Right renal pelvis (tissue), 4 donors: ENCODE data around the gene OR51G1. TPM values are rescaled to one million over a fixed set of nuclear protein-coding genes. Genes with fewer than 3 reads are reported as not detected.

ENCODE experiments used
- DNase-seq, 4 donors: peaks; one replicate each; pipeline ENCODE4 v3.0.0-alpha.2; 2013; ENCODE audit warnings: low read depth in 4 of 4, low spot score in 3 of 4, missing footprints in 1 of 4
- polyA plus RNA-seq, 4 donors: library from polyadenylated mRNA; unstranded; fragments of 120-200 nt; gene quantifications; one replicate each; pipeline ENCODE4 v1.2.1, GENCODE V29; 2013; ENCODE audit not compliant: insufficient read length in 4 of 4

The OR51G1 gene
- polyA plus RNA-seq, 4 donors = not detected

GRCh38 chr11:4881188-4881587, 43.0 kb downstream of the OR51G1 start:
- DNase-seq = no peak

Other genes with a start within 250 kb of the OR51G1 start
- under 1 TPM; 0.64 to 1.00 (median 0.72) TPM for gene OR51E2, start 226.5 kb downstream of the OR51G1 start, polyA plus RNA-seq
- gene MMP26, start 219.6 kb downstream of the OR51G1 start, polyA plus RNA-seq = under 1 TPM; 0.19 to 0.74 (median 0.25) TPM
- gene OR51F1, start 154.4 kb downstream of the OR51G1 start, polyA plus RNA-seq = not detected
- not detected for gene OR52R1, start 120.0 kb downstream of the OR51G1 start, polyA plus RNA-seq
- gene OR51F2, start 103.0 kb downstream of the OR51G1 start, polyA plus RNA-seq = not detected
- gene OR51S1, start 75.1 kb downstream of the OR51G1 start, polyA plus RNA-seq = not detected
- gene OR51T1, start 42.4 kb downstream of the OR51G1 start, polyA plus RNA-seq = not detected
- not detected for gene OR51A7, start 20.6 kb downstream of the OR51G1 start, polyA plus RNA-seq
- not detected for gene OR51G2, start 5.0 kb downstream of the OR51G1 start, polyA plus RNA-seq
- not detected for gene OR51A4, start 23.3 kb upstream of the OR51G1 start, polyA plus RNA-seq
- gene OR51A2, start 31.4 kb upstream of the OR51G1 start, polyA plus RNA-seq = not detected
- under 1 TPM in 1 of 4 donors, not detected in 3; 0.03 TPM for gene OR51L1, start 70.5 kb upstream of the OR51G1 start, polyA plus RNA-seq
- not detected for gene OR52J3, start 122.2 kb upstream of the OR51G1 start, polyA plus RNA-seq
- not detected for gene OR52E2, start 135.3 kb upstream of the OR51G1 start, polyA plus RNA-seq
- gene OR52E1, start 145.2 kb upstream of the OR51G1 start, polyA plus RNA-seq = not detected
- gene OR52A5, start 214.0 kb upstream of the OR51G1 start, polyA plus RNA-seq = not detected
- gene OR52A1, start 230.4 kb upstream of the OR51G1 start, polyA plus RNA-seq = under 1 TPM in 2 of 4 donors, not detected in 2; 0.03 TPM